ENCODE results near the gene TP53I3.
A peak's percentile ranks its signal among the peaks of the same experiment; 100 is the strongest.

Gene TP53I3

GRCh38 chr2:24087032-24087431, 2.4 kb upstream of the TP53I3 start:
- no peak for TF ChIP-seq CTCF (IDR thresholded peaks at IDR 0.05; ENCODE audit: low read depth, low read length)
- no peak for DNase-seq
- Histone ChIP-seq H3K27me3 (no peaks in the 10 kb centered on the region), H3K36me3 (peaks cover 7% of the 10 kb centered on the region; the same call in 1 of the 2 replicates), H3K4me3 (ENCODE audit: low read depth, low read length) (no peak overlapping the region), H3K4me1 (peaks cover 4% of the 10 kb centered on the region; the same call in 1 of the 2 replicates), H3K9me3 (no peaks in the 10 kb centered on the region)

- no peaks in the 10 kb centered on the region for H3K27me3 ChIP-seq
- no peak overlapping the region for H3K4me3 ChIP-seq (ENCODE audit: low read depth, low read length)
- peaks cover 4% of the 10 kb centered on the region; the same call in 1 of the 2 replicates for H3K4me1 ChIP-seq
- DNase-seq, result no peak
- TF ChIP-seq CTCF (IDR thresholded peaks at IDR 0.05; ENCODE audit: low read depth, low read length), result no peak
- peaks cover 7% of the 10 kb centered on the region; the same call in 1 of the 2 replicates for H3K36me3 ChIP-seq
- no peaks in the 10 kb centered on the region for H3K9me3 ChIP-seq
Observed at GRCh38 chr2:24086241-24086640, 1.6 kb upstream of the TP53I3 start.

DNA sequence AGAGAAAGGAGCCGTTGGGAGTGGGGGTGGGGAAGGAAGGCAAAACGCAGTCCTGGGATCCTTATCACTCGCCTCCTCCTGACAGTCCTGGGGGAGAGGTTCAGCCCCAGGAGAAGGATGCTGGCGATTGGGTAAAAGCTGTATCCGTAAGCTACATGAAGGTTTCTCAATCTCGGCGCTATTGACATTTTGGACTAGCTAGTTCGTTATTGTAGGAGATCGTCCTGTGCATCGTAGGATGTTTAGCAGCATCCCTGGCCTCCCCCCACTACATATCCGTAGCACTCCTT, 511 bp upstream of the TP53I3 start:
- Histone ChIP-seq H3K4me1 (peaks cover 4% of the 10 kb centered on the region; the same call in 1 of the 2 replicates), H3K36me3 (peaks cover 7% of the 10 kb centered on the region; the same call in 1 of the 2 replicates), H3K27me3 (no peaks in the 10 kb centered on the region), H3K4me3 (ENCODE audit: low read depth, low read length) (peak overlapping the region; percentile 77), H3K9me3 (no peaks in the 10 kb centered on the region)
- no peak for TF ChIP-seq CTCF (IDR thresholded peaks at IDR 0.05; ENCODE audit: low read depth, low read length)
- no peak for DNase-seq

DNA sequence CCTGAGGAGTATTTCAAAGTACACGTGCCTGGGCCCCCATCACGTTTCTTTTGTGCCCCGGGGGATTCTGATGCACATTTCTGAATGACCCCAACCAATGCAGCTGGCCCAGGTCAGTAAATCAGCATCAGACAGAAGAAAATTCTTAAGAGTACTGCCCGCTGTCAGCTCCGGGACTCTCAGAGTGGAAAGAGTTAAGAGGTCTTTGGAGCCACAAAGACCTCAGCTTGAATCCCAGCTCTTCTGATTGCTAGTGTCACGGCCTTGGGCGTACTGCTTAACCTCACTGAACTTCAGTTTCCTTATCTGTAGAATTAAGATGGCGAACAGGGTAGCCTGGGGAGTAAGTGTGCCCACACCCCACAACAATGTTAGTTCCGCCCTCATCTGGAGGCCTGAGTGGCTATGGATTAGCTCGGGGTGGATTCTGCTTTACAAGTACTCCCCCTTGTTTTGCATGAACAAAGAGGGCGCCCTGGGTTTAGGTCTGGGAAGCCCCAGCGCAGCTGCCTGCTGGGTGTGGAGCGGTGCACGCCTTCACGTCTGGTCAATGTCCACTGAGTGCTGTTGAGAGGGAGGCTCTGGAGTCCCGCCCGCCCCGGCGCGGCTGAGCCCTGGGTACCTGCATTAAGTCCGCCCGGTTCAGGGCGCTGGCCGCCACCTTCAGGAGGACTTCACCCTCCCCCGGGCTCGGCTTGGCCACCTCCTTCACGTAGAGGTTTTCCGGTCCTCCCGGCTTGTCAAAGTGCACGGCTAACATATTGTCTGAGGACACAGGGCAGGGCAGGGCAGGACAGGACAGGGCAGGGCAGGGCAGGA, 858 bp downstream of the TP53I3 start:
- Histone ChIP-seq H3K4me3 (ENCODE audit: low read depth, low read length) (peak overlapping the region; percentile 77), H3K9me3 (no peaks in the 10 kb centered on the region), H3K4me1 (peaks cover 4% of the 10 kb centered on the region; the same call in 1 of the 2 replicates), H3K36me3 (peaks cover 7% of the 10 kb centered on the region; the same call in 1 of the 2 replicates), H3K27me3 (no peaks in the 10 kb centered on the region)
- TF ChIP-seq CTCF (IDR thresholded peaks at IDR 0.05; ENCODE audit: low read depth, low read length), result no peak
- peak; percentile 88 for DNase-seq

DNA sequence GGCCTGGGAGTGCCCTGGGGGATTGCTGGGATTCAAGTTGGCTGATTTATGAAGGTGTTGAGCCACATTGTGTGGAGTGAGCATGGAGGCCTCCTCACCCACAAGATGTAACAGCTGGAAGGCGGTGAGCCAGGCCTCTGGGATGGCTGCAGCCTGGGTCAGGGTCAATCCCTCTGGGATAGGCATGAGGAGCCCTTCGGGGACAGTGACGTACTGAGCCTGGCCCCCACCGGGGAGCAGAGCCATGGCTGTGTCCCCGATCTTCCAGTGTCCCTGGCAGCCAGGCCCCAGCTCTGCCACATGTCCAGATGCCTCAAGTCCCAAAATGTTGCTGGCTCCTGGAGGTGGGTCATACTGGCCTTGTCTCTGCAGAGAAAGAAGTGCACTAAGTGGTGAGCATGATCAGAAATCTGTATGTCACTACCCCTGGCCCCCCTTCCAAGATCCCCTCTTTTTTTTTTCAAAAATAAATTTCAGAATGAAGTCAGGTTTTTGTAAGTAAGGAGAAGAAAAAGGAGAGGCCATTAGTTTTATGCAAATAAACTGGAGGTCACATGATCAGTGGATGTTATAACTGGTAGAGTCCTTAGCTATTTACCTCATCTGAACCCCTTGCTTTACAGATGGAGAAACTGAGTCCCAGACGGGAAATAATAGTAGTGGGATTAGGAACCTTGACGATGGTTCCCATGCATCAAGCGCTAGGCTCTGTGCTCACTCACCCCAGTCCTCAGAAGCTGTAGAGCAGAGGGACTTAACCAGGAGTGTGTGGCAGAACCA, 1.7 kb downstream of the TP53I3 start:
- peak overlapping the region; percentile 77 for H3K4me3 ChIP-seq (ENCODE audit: low read depth, low read length)

More for the DNA sequence above, 1.7 kb downstream of the TP53I3 start:
- DNase-seq, result no peak
- Histone ChIP-seq H3K36me3 (peaks cover 7% of the 10 kb centered on the region; the same call in 1 of the 2 replicates), H3K27me3 (no peaks in the 10 kb centered on the region), H3K4me1 (peaks cover 4% of the 10 kb centered on the region; the same call in 1 of the 2 replicates), H3K9me3 (no peaks in the 10 kb centered on the region)
- TF ChIP-seq CTCF (IDR thresholded peaks at IDR 0.05; ENCODE audit: low read depth, low read length), result no peak

Data from BE2C (cell line).